ENCODE measurements around the gene CREB1.

- TF ChIP-seq CTCF (IDR thresholded peaks at IDR 0.05) (no peak), POLR2AphosphoS5 (IDR thresholded peaks at IDR 0.05) (no peak), POLR2A (IDR thresholded peaks at IDR 0.05; ENCODE audit: low read depth) (no peak), EP300 (IDR thresholded peaks at IDR 0.05) (no peak)
These were observed 9.7 kb downstream of the CREB1 start for GRCh38 chr2:207539470-207539869.
